Heart left ventricle (tissue), 13 donors: ENCODE data around the gene ZNF507.

Experiments
- CTCF ChIP-seq, 12 donors: fragments of 200-600 bp; sonication (generic) in 4 of 12; IDR thresholded peaks; one replicate each; pipeline versions ENCODE4 v1.5.0 to v1.8.0; 2018 to 2022; ENCODE audit warnings: antibody characterized with exemption in 12 of 12, mild to moderate bottlenecking in 5 of 12
- POLR2A ChIP-seq, 2 donors: fragments of 450-650 bp; IDR thresholded peaks; one replicate each; pipeline ENCODE4 v1.6.1; 2017; ENCODE audit warnings: antibody characterized with exemption in 2 of 2, mild to moderate bottlenecking in 2 of 2, moderate library complexity in 2 of 2
- donor health status: ischemic (EF 13 %, LVEDD 7.1; RV severe dilation, severe dysfunction).
- donor health status: DM: no; HTN: yes; CAD: no.
- donor health status: DM: no; HTN: no; CAD: no.
- donor health status: ischemic (EF 25% LVEDD 6.9; RV normal size, moderate dysfunction).
- donor health status: ischemic (EF 25% LVEDD 5.7; RV mildly dilated, moderate dysfunction).
- donor health status: ischemic (EF 35%, LVEDD 5.7; RV mildly dilated, moderate dysfunction).
- donor health status: nonischemic (EF 11% LVEDD 7.7; RV severe dilation, severe dysfunction).
- donor health status: DM: yes; HTN: yes; CAD: no.
- donor health status: PGD.
- donor health status: ischemic (EF 29% LVEDD 5.4; RV normal size, mild dysfunction).
- donor health status: nonischemic (EF 23%, LVEDD 6.1; RV moderate dilation, normal function).

DNA sequence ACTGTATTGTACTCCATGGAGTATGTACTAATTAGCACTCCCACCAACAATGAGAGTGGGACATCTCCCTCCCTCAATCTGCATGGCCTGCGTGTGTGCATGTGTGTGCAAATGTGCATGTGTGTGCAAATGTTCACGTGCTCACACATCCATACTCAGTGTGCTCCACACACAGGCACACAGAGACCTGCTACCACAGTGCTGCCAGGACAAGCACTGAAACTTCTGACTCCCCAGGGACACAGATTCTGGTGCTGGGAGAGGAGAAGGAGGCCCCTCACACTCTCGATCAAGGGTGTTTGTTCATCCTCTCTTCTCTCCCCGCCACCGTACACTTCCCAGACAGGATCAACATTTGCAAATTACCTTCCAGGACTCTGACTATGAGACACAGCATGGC, 37.8 kb upstream of the ZNF507 start:
- TF ChIP-seq POLR2A (IDR thresholded peaks at IDR 0.05), result no peak
- no peak for TF ChIP-seq CTCF (IDR thresholded peaks at IDR 0.05)
